Dendritic cell treated with granulocyte-macrophage colony-stimulating factor and Interleukin-4, amounts not matched to agents 40 ng/mL and 50 ng/mL, for 4 days (primary cell): ENCODE results near the gene CD83.

ENCODE experiments used
- H3K27ac Mint-ChIP-seq: one replicate; pipeline ENCODE4 v1.8.0; 2022; ENCODE audit warnings: mild to moderate bottlenecking, mixed read lengths
- H3K27me3 Mint-ChIP-seq: one replicate; pipeline ENCODE4 v1.8.0; 2022; ENCODE audit warnings: mild to moderate bottlenecking, mixed read lengths
- H3K36me3 Mint-ChIP-seq: one replicate; pipeline ENCODE4 v1.8.0; 2022; ENCODE audit warnings: low read depth, mixed read lengths
- H3K4me1 Mint-ChIP-seq: one replicate; pipeline ENCODE4 v1.8.0; 2022; ENCODE audit warnings: low read depth, mixed read lengths
- H3K4me3 Mint-ChIP-seq: one replicate; pipeline ENCODE4 v1.8.0; 2022; ENCODE audit warnings: mild to moderate bottlenecking, moderate library complexity, mixed read lengths
- H3K9me3 Mint-ChIP-seq: one replicate; pipeline ENCODE4 v1.8.0; 2022; ENCODE audit warnings: mixed read lengths
- intact Hi-C: fragments of 100-400 bp; cut with micrococcal nuclease; formaldehyde crosslinking; loops from one replicate; pipeline ENCODE4 v1.15.0; 2022

The CD83 gene

DNA sequence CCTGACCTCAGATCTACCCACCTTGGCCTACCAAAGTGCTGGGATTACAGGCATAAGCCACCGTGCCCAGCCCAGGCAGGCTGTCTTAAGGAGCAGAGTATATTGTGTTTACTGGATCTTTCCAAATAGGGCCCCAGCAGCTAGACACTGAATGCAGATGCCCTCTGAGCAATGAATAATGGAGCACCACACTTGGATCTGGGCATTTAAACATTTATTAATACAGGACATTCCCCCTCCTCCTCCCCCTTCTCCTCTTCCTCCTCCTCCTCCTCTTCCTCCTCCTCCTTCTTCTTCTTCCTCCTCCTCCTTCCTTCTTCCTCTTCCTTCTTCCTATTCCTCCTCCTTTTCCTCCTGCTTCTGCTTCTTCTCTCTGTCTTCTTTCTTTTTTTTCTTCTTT is 34.2 kb downstream of the CD83 start:
- no peak overlapping the region for H3K27ac Mint-ChIP-seq
- no peaks in the 10 kb centered on the region for H3K36me3 Mint-ChIP-seq
- H3K27me3 Mint-ChIP-seq: peaks cover 8% of the 10 kb centered on the region
- peaks cover 1% of the 10 kb centered on the region for H3K9me3 Mint-ChIP-seq
- intact Hi-C loops: no loop called here
- no peak overlapping the region for H3K4me3 Mint-ChIP-seq
- peaks cover 16% of the 10 kb centered on the region for H3K4me1 Mint-ChIP-seq

- Mint-ChIP-seq H3K9me3 (peaks cover 9% of the 10 kb centered on the region), H3K36me3 (no peaks in the 10 kb centered on the region), H3K27ac (no peak overlapping the region), H3K4me1 (peaks cover 11% of the 10 kb centered on the region), H3K4me3 (no peak overlapping the region), H3K27me3 (peaks cover 5% of the 10 kb centered on the region)
- intact Hi-C loops: no loop called here
These were observed 35.7 kb downstream of the CD83 start for GRCh38 chr6:14153228-14153627.

DNA sequence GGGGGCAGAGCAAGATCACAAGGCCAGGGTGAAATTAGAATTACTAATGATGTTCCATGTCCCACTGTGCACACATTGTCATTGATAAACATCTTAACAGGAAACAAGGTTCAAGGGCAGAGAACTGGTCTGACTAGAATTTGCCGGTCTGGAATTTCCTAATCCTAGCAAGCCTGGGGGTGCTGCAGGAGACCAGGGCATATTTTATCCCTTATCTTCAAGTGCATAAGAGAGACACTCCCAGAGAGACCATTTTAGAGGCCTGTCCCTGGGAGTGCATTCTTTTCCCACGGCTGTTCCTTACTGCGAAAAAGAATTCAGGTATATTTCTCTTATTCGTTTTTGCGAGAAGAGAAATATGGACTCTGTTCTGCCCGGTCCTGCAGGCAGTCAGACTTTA is 41.5 kb downstream of the CD83 start:
- Mint-ChIP-seq H3K4me3 (no peak overlapping the region), H3K4me1 (no peaks in the 10 kb centered on the region), H3K27ac (no peak overlapping the region), H3K36me3 (no peaks in the 10 kb centered on the region), H3K27me3 (no peaks in the 10 kb centered on the region), H3K9me3 (peaks cover 20% of the 10 kb centered on the region)
- intact Hi-C loops: no loop called here

DNA sequence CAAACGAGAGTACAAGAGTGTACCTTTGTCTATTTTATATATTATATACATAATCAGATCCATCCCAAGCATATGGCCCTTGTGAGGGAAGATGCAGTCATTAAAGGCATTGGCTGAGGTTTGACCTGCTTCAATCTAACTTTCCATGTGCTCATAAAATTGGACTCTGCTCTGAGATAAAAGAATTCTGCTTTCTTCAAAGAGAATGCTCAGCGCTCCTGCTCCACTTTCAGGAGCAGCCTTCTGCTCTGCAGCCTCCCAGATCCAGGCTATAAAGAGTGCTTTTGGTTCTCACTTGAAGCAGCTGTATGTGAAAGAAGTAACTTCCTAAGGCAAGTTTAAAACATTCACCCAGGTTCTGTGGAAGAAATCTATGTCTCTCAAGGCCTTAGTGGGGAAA is 45.3 kb downstream of the CD83 start:
- H3K4me3 Mint-ChIP-seq: no peak overlapping the region
- no peaks in the 10 kb centered on the region for H3K27me3 Mint-ChIP-seq
- intact Hi-C loops: no loop called here
- H3K36me3 Mint-ChIP-seq: no peaks in the 10 kb centered on the region
- H3K4me1 Mint-ChIP-seq: no peaks in the 10 kb centered on the region
- H3K9me3 Mint-ChIP-seq: peaks cover 12% of the 10 kb centered on the region
- H3K27ac Mint-ChIP-seq: no peak overlapping the region

- H3K4me1 Mint-ChIP-seq: no peaks in the 10 kb centered on the region
- intact Hi-C loops: no loop called here
- H3K9me3 Mint-ChIP-seq: peaks cover 19% of the 10 kb centered on the region
- H3K36me3 Mint-ChIP-seq: no peaks in the 10 kb centered on the region
- no peak overlapping the region for H3K27ac Mint-ChIP-seq
- no peaks in the 10 kb centered on the region for H3K27me3 Mint-ChIP-seq
- no peak overlapping the region for H3K4me3 Mint-ChIP-seq
These were observed 47.5 kb downstream of the CD83 start for GRCh38 chr6:14165091-14165490.

GRCh38 chr6:14166839-14167238 is 49.3 kb downstream of the CD83 start:
- Mint-ChIP-seq H3K27ac (no peak overlapping the region), H3K4me1 (no peaks in the 10 kb centered on the region), H3K27me3 (no peaks in the 10 kb centered on the region), H3K4me3 (no peak overlapping the region), H3K36me3 (no peaks in the 10 kb centered on the region), H3K9me3 (peaks cover 24% of the 10 kb centered on the region)
- intact Hi-C loops: no loop called here

GRCh38 chr6:14170128-14170527 is 52.6 kb downstream of the CD83 start:
- no peak overlapping the region for H3K27ac Mint-ChIP-seq
- peaks cover 24% of the 10 kb centered on the region for H3K9me3 Mint-ChIP-seq
- intact Hi-C loops: no loop called here
- no peaks in the 10 kb centered on the region for H3K27me3 Mint-ChIP-seq
- peaks cover 4% of the 10 kb centered on the region for H3K4me1 Mint-ChIP-seq
- H3K4me3 Mint-ChIP-seq: no peak overlapping the region
- H3K36me3 Mint-ChIP-seq: no peaks in the 10 kb centered on the region

GRCh38 chr6:14172562-14172961 is 55.0 kb downstream of the CD83 start:
- Mint-ChIP-seq H3K4me3 (no peak overlapping the region), H3K36me3 (no peaks in the 10 kb centered on the region), H3K27me3 (no peaks in the 10 kb centered on the region), H3K27ac (no peak overlapping the region), H3K4me1 (peaks cover 4% of the 10 kb centered on the region), H3K9me3 (peaks cover 24% of the 10 kb centered on the region)
- intact Hi-C loops: no loop called here

DNA sequence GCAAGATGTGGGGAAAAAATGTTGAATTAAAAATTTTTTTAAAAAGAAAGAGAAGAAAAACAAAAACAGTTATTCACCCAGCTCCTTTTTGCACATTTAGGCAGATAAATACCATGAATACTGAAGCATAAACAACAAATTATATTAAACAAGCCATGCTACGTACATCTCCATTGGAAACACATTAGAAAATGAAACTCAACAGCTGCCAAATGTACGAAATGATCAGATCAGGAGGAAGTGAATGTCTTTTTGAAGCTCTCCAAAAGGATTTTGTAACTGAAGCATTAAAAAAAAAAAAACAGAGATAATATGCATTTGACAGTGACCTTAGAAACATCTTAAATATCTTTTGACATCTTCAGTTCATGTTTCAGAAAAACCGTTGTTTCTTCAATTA is 56.7 kb downstream of the CD83 start:
- H3K36me3 Mint-ChIP-seq: no peaks in the 10 kb centered on the region
- peaks cover 4% of the 10 kb centered on the region for H3K4me1 Mint-ChIP-seq
- peaks cover 14% of the 10 kb centered on the region for H3K9me3 Mint-ChIP-seq
- H3K4me3 Mint-ChIP-seq: no peak overlapping the region
- no peaks in the 10 kb centered on the region for H3K27me3 Mint-ChIP-seq
- intact Hi-C loops: no loop called here
- H3K27ac Mint-ChIP-seq: no peak overlapping the region

DNA sequence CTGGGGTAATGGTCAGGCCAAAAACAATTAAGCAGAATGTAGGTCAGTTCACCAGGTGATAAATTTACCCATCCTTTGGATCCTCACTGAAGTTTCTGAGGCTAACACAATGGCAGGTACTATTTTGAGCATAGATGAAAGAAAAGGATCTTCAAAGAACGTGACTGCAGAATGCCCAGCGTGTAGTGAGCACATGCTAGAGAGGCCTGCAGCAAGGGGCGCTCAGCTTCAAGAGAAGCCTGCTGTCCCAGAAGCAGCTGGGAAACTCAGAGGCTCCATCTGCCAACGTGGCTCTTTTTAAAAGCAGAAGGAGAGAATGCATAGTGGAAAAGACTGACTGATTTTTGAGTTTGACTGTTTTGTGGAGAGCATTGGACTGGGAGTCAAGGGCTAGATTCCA is 57.4 kb downstream of the CD83 start:
- Mint-ChIP-seq H3K9me3 (peaks cover 6% of the 10 kb centered on the region), H3K4me1 (peaks cover 4% of the 10 kb centered on the region), H3K27ac (no peak overlapping the region)

DNA sequence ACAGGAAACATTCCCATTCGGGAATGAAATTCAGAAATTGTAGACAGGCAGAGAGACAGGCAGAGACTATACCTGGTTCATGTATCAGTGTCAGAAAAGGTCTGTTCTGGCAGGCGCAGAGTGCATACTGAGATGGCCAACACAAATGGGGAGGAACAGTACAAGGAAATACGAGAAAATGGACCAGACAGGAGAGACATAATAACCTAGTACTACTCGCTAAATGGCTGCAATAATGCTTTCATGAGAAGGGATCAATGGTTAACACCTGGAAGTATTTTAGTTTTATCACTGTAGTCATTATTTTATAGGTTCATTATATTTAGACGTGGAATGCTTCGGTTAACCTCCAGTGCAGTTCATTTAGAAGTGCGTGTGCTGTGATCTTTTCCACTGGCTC is 58.9 kb downstream of the CD83 start:
- H3K4me1 Mint-ChIP-seq: peaks cover 4% of the 10 kb centered on the region
- H3K4me3 Mint-ChIP-seq: no peak overlapping the region
- no peaks in the 10 kb centered on the region for H3K9me3 Mint-ChIP-seq
- H3K36me3 Mint-ChIP-seq: no peaks in the 10 kb centered on the region
- no peak overlapping the region for H3K27ac Mint-ChIP-seq
- intact Hi-C loops: no loop called here
- no peaks in the 10 kb centered on the region for H3K27me3 Mint-ChIP-seq

More for the DNA sequence above, 57.4 kb downstream of the CD83 start:
- intact Hi-C loops: no loop called here
- H3K4me3 Mint-ChIP-seq: no peak overlapping the region
- H3K27me3 Mint-ChIP-seq: no peaks in the 10 kb centered on the region
- no peaks in the 10 kb centered on the region for H3K36me3 Mint-ChIP-seq

- Mint-ChIP-seq H3K9me3 (no peaks in the 10 kb centered on the region), H3K27ac (no peak overlapping the region), H3K4me3 (no peak overlapping the region), H3K4me1 (peaks cover 4% of the 10 kb centered on the region), H3K36me3 (no peaks in the 10 kb centered on the region), H3K27me3 (peaks cover 3% of the 10 kb centered on the region)
- intact Hi-C loops: no loop called here
These were observed 60.0 kb downstream of the CD83 start for GRCh38 chr6:14177413-14178082.

GRCh38 chr6:14178083-14178445 is 60.5 kb downstream of the CD83 start:
- Mint-ChIP-seq H3K4me1 (peaks cover 4% of the 10 kb centered on the region), H3K27ac (no peak overlapping the region), H3K36me3 (no peaks in the 10 kb centered on the region), H3K27me3 (peaks cover 3% of the 10 kb centered on the region), H3K9me3 (no peaks in the 10 kb centered on the region), H3K4me3 (no peak overlapping the region)
- intact Hi-C loops: no loop called here

- Mint-ChIP-seq H3K27ac (no peak overlapping the region), H3K9me3 (no peaks in the 10 kb centered on the region), H3K4me3 (no peak overlapping the region), H3K27me3 (peaks cover 3% of the 10 kb centered on the region), H3K36me3 (no peaks in the 10 kb centered on the region), H3K4me1 (no peaks in the 10 kb centered on the region)
- intact Hi-C loops: no loop called here
These were observed 63.0 kb downstream of the CD83 start for GRCh38 chr6:14180609-14181008.

- H3K4me3 Mint-ChIP-seq: no peak overlapping the region
- H3K36me3 Mint-ChIP-seq: no peaks in the 10 kb centered on the region
- no peaks in the 10 kb centered on the region for H3K9me3 Mint-ChIP-seq
- H3K27me3 Mint-ChIP-seq: peaks cover 3% of the 10 kb centered on the region
- H3K4me1 Mint-ChIP-seq: peaks cover 5% of the 10 kb centered on the region
- intact Hi-C loops: no loop called here
- no peak overlapping the region for H3K27ac Mint-ChIP-seq
These were observed 65.3 kb downstream of the CD83 start for GRCh38 chr6:14182916-14183315.
